ENCODE results near the gene AATK. TPM values are rescaled to one million over a fixed set of nuclear protein-coding genes. Genes with fewer than 3 reads are reported as not detected.

The AATK gene
- total and polyA plus RNA-seq, 2 experiments from 2014 or later, result 1.1 to 5.0 TPM

- no peaks in the 10 kb centered on the region for H3K36me3 Mint-ChIP-seq (ENCODE audit: low read depth)
- TF ChIP-seq ZNF114 (CRISPR knock-in tag; IDR thresholded peaks at IDR 0.05) (no peak), CTCF (conservative IDR thresholded peaks at IDR 0.05; ENCODE audit: low read depth in 2 of 2) (no peak), ZNF462 (CRISPR knock-in tag; IDR thresholded peaks at IDR 0.05) (no peak), REST (IDR thresholded peaks at IDR 0.05; ENCODE audit: unreplicated experiment) (no peak)
- H3K27me3 ChIP-seq (ENCODE audit: insufficient read depth), result no peaks in the 10 kb centered on the region
- H3K79me2 ChIP-seq (replicated peaks; ENCODE audit: insufficient read depth), result no peaks in the 10 kb centered on the region
- no peak overlapping the region for H2AFZ ChIP-seq
- no peak overlapping the region for H3K4me2 ChIP-seq
- no peaks in the 10 kb centered on the region for H3F3A ChIP-seq (replicated peaks; ENCODE audit: low read depth)
- H3K9me2 ChIP-seq (ENCODE audit: insufficient read depth), result no peaks in the 10 kb centered on the region
- ATAC-seq (no peak), DNase-seq (ENCODE audit: low spot score) (no peak)
- no peak overlapping the region for H3K4me3 ChIP-seq
- no peaks in the 10 kb centered on the region for H3K4me1 ChIP-seq (ENCODE audit: insufficient read depth)
- H3K4me3 Mint-ChIP-seq, result no peak overlapping the region
- H3K4me1 Mint-ChIP-seq, result no peaks in the 10 kb centered on the region; the same call in 2 of the 3 replicates
- peaks cover 11% of the 10 kb centered on the region for H3K27me3 Mint-ChIP-seq (ENCODE audit: insufficient read depth, low read depth, poor library complexity)
- no peaks in the 10 kb centered on the region for H4K20me1 ChIP-seq (replicated peaks; ENCODE audit: insufficient read depth)
- no peaks in the 10 kb centered on the region; the same call in 2 of the 3 replicates for H3K9me3 Mint-ChIP-seq
- no peak overlapping the region for H3K27ac Mint-ChIP-seq
- no peaks in the 10 kb centered on the region for H3K36me3 ChIP-seq (ENCODE audit: insufficient read depth)
- no peak overlapping the region for H3K27ac ChIP-seq (ENCODE audit: low read depth)
Measured at GRCh38 chr17:81180836-81181810, 15.1 kb upstream of the AATK start.

Measured in GM23338 (cell line).